ENCODE data around the gene IMPACT. TPM values are rescaled to one million over a fixed set of nuclear protein-coding genes. Genes with fewer than 3 reads are reported as not detected.

Gene IMPACT
- total RNA-seq, 4 donors from 2014 or later: 14.9 to 22.9 (median 20.3) TPM

- TF ChIP-seq CTCF (IDR thresholded peaks at IDR 0.05): no peak
- DNase-seq (ENCODE audit: low spot score): no peak
- ATAC-seq (ENCODE audit: low FRiP score): no peak
Measured at GRCh38 chr18:24486684-24487083, 60.2 kb downstream of the IMPACT start.

- ATAC-seq (ENCODE audit: low FRiP score): no peak
Measured at GRCh38 chr18:24488824-24489493, 62.5 kb downstream of the IMPACT start.

GRCh38 chr18:24490539-24490938 lies 64.1 kb downstream of the IMPACT start:
- TF ChIP-seq CTCF (IDR thresholded peaks at IDR 0.05): no peak
- ATAC-seq (ENCODE audit: low FRiP score) (no peak), DNase-seq (ENCODE audit: low spot score) (no peak)

More at GRCh38 chr18:24488824-24489493, 62.5 kb downstream of the IMPACT start:
- no peak for DNase-seq (ENCODE audit: low spot score)
- no peak for TF ChIP-seq CTCF (IDR thresholded peaks at IDR 0.05)

GRCh38 chr18:24491927-24492834 lies 65.7 kb downstream of the IMPACT start:
- ATAC-seq (ENCODE audit: low FRiP score) (no peak), DNase-seq (ENCODE audit: low spot score) (no peak)
- TF ChIP-seq CTCF (IDR thresholded peaks at IDR 0.05): no peak

- DNase-seq (ENCODE audit: low spot score) (no peak), ATAC-seq (ENCODE audit: low FRiP score) (no peak)
- no peak for TF ChIP-seq CTCF (IDR thresholded peaks at IDR 0.05)
Measured at GRCh38 chr18:24494586-24494985, 68.1 kb downstream of the IMPACT start.

GRCh38 chr18:24497031-24497754 lies 70.7 kb downstream of the IMPACT start:
- DNase-seq (ENCODE audit: low spot score): no peak
- TF ChIP-seq CTCF (IDR thresholded peaks at IDR 0.05): no peak
- ATAC-seq (ENCODE audit: low FRiP score): no peak
